K562 (cell line): Measurements from ENCODE around the gene SDC1. TPM values are rescaled to one million over a fixed set of nuclear protein-coding genes. Genes with fewer than 3 reads are reported as not detected.

ENCODE experiments used
- ATAC-seq: fragments of 200-7000 bp; cut with Tn5 transposase; 3 replicates; pipeline ENCODE4 v1.9.1; 2020; ENCODE audit warnings: moderate library complexity
- BruUV-seq: library from RNA; stranded (reverse); fragments of 400-500 nt; replicated peaks from 2 replicates; lab custom pipeline; 2021; lab: Mats Ljungman, UMichigan
- CTCF ChIA-PET: fragments of 300-600 bp; formaldehyde crosslinking; extraction: SDS; loops from one replicate; lab custom pipeline; 2021; ENCODE audit warnings: low intra/inter-chr PET ratio; lab: Yijun Ruan, JAX
- POLR2A ChIA-PET: fragments of 300-600, 350-650 bp; sonication (Branson Sonifier 250); formaldehyde crosslinking; extraction: SDS; loops from one replicate; lab custom pipeline; 2021; ENCODE audit warnings: antibody characterized with exemption, inconsistent platforms; lab: Yijun Ruan, JAX
- DNase-seq, 4 experiments: peaks; one replicate each; pipeline versions ENCODE4 v3.0.0 to v3.0.0-alpha.2; 2011 to 2018; ENCODE audit warnings: low spot score in 3 of 4, mixed read lengths in 3 of 4; ENCODE audit errors: extremely low read depth in 1 of 4
- FAIRE-seq: peaks from 2 replicates; lab custom pipeline; 2011; peaks lifted over from hg19 to GRCh38; lab: Jason Lieb, UNC
- H2AFZ ChIP-seq: 2 replicates; pipeline ENCODE4 v1.6.0; 2011; ENCODE audit warnings: low read depth, low read length, control low read depth, inconsistent platforms
- H3K27ac ChIP-seq: fragments of 200-600 bp; 3 replicates; pipeline ENCODE4 v1.8.0; 2011; ENCODE audit warnings: low read depth, mild to moderate bottlenecking, control low read depth, inconsistent platforms, low read length, moderate library complexity, mixed read lengths; ENCODE audit errors: extremely low read depth
- H3K27me3 ChIP-seq, 2 experiments: fragments of 300-600 bp in 1 of 2; 2 replicates in 1 of 2; 3 replicates in 1 of 2; pipeline versions ENCODE4 v1.6.0 to v1.8.0; 2011; ENCODE audit warnings: inconsistent platforms in 2 of 2, low read length in 2 of 2, mild to moderate bottlenecking in 1 of 2, mixed read lengths in 1 of 2, moderate library complexity in 1 of 2; ENCODE audit not compliant: control insufficient read depth in 2 of 2, insufficient read depth in 2 of 2
- H3K36me3 ChIP-seq: fragments of 300-600 bp; 3 replicates; pipeline ENCODE4 v1.8.0; 2011; ENCODE audit warnings: mild to moderate bottlenecking, low read length, inconsistent platforms; ENCODE audit not compliant: control insufficient read depth, insufficient read depth
- H3K4me1 ChIP-seq, 2 experiments: fragments of 200-600 bp in 1 of 2; replicated peaks in 1 of 2; 2 replicates in 1 of 2; 3 replicates in 1 of 2; pipeline versions ENCODE4 v1.5.1 to v1.8.0; 2011; ENCODE audit warnings: inconsistent platforms in 2 of 2, low read length in 2 of 2, mild to moderate bottlenecking in 1 of 2, mixed read lengths in 1 of 2, moderate library complexity in 1 of 2; ENCODE audit not compliant: control insufficient read depth in 2 of 2, insufficient read depth in 2 of 2
- H3K4me2 ChIP-seq: 2 replicates; pipeline ENCODE4 v1.6.1; 2011; ENCODE audit warnings: low read length, control low read depth, inconsistent platforms, mixed read lengths; ENCODE audit not compliant: insufficient read depth
- H3K4me3 ChIP-seq: fragments of 200-600 bp; sonication (generic), shearing (Covaris generic); 2 replicates; pipeline ENCODE4 v1.5.1; 2016; ENCODE audit warnings: control low read depth, inconsistent platforms
- H3K79me2 ChIP-seq: fragments of 200-600 bp; 3 replicates; pipeline ENCODE4 v1.8.0; 2011; ENCODE audit warnings: low read length, inconsistent platforms; ENCODE audit not compliant: control insufficient read depth, insufficient read depth
- H3K9ac ChIP-seq, 2 experiments: 2 replicates each; pipeline versions ENCODE4 v1.6.0 to v1.6.1; 2011; ENCODE audit warnings: low read depth in 2 of 2, low read length in 2 of 2, control low read depth in 1 of 2, inconsistent platforms in 1 of 2, mild to moderate bottlenecking in 1 of 2, mixed read lengths in 1 of 2; ENCODE audit not compliant: insufficient read depth in 1 of 2
- H3K9me1 ChIP-seq: one replicate; pipeline ENCODE4 v1.6.0; 2011; ENCODE audit warnings: inconsistent platforms, mild to moderate bottlenecking, low read length, moderate library complexity; ENCODE audit not compliant: control insufficient read depth, insufficient read depth
- H3K9me3 ChIP-seq: replicated peaks from 2 replicates; pipeline ENCODE4 v1.5.1; 2011; ENCODE audit warnings: low read depth, low read length, inconsistent platforms; ENCODE audit not compliant: control insufficient read depth, insufficient read depth
- H4K20me1 ChIP-seq: replicated peaks from 2 replicates; pipeline ENCODE4 v1.6.1; 2011; ENCODE audit warnings: low read length, inconsistent platforms, mixed read lengths; ENCODE audit not compliant: control insufficient read depth, insufficient read depth
- BRF1 ChIP-seq: IDR thresholded peaks from 3 replicates; pipeline ENCODE4 v1.6.1; 2011; ENCODE audit warnings: borderline replicate concordance, mild to moderate bottlenecking; ENCODE audit not compliant: insufficient read length; ENCODE audit errors: extremely low read depth
- CCAR2 ChIP-seq: fragments of 200-400 bp; formaldehyde crosslinking; IDR thresholded peaks from 2 replicates; pipeline ENCODE4 v1.6.1; 2017; ENCODE audit warnings: mild to moderate bottlenecking, low read depth, low read length
- ESRRA ChIP-seq: fragments of 450-650 bp; IDR thresholded peaks from 2 replicates; pipeline ENCODE4 v1.6.1; 2014; ENCODE audit warnings: low read depth, mild to moderate bottlenecking, moderate library complexity, borderline replicate concordance
- ETV6 ChIP-seq, 3 experiments: fragments of 150-350 bp in 1 of 3; sonication (generic) in 1 of 3; formaldehyde crosslinking in 1 of 3; IDR thresholded peaks; 2 replicates each; pipeline versions ENCODE4 v1.6.1 to v1.8.0; 2014 to 2022; ENCODE audit warnings: borderline replicate concordance in 2 of 3, low read depth in 2 of 3, antibody characterized with exemption in 1 of 3, low read length in 1 of 3, mild to moderate bottlenecking in 1 of 3, missing genetic modification reagents in 1 of 3
- HIVEP1 ChIP-seq: fragments of 250-450 bp; sonication (Bioruptor Pico); IDR thresholded peaks from 2 replicates; pipeline ENCODE4 v1.4.0; 2020; ENCODE audit warnings: mild to moderate bottlenecking
- HMG20A ChIP-seq: fragments of 450-650 bp; formaldehyde crosslinking; conservative IDR thresholded peaks from 2 replicates; pipeline ENCODE4 v1.4.0; 2020; ENCODE audit warnings: mild to moderate bottlenecking, mixed read lengths
- SRSF7 ChIP-seq: fragments of 200-400 bp; formaldehyde crosslinking; optimal IDR thresholded peaks from 2 replicates; pipeline ENCODE3; 2017; ENCODE audit warnings: mild to moderate bottlenecking, low read depth, low read length
- WGBS: fragments of 100-300 bp; shearing (Covaris generic); methylation state at CpG from one replicate; pipeline ENCODE4 v1.1.6; 2016; ENCODE audit warnings: low coverage, mixed read lengths; ENCODE audit not compliant: insufficient coverage; ENCODE audit errors: missing lambda C conversion rate; 5-methylcytosine and 5-hydroxymethylcytosine counted together
- in situ Hi-C: fragments of 300-500 bp; cut with MboI; formaldehyde crosslinking; loops from 4 replicates; pipeline ENCODE4 v1.15.0; 2018; ENCODE audit warnings: inconsistent platforms, mixed read lengths
- intact Hi-C: fragments of 100-400 bp; cut with micrococcal nuclease; formaldehyde crosslinking; loops from 2 replicates; pipeline ENCODE4 v1.14.2; 2022
- polyA plus RNA-seq, 8 experiments: library from polyadenylated mRNA; depleted of rRNA in 4 of 8; stranded (reverse) in 5 of 8; unstranded in 3 of 8; fragments of >200 nt; fragmentation: Nextera tagmentation in 2 of 8; fragmentation: Illumina TruSeq in 1 of 8; extraction: Ambion mirVana in 2 of 8; extraction: Trizol in 1 of 8; gene quantifications; 2 replicates each; pipeline versions ENCODE4 v1.2.1 to v1.2.3, GENCODE V29; 2011 to 2014; ENCODE audit warnings: inconsistent platforms in 1 of 8, missing spikeins in 1 of 8
- total RNA-seq, 7 experiments: library from RNA; depleted of rRNA in 6 of 7; stranded (reverse); fragments of >200 nt in 6 of 7; fragmentation: Illumina TruSeq in 2 of 7; extraction: Trizol in 2 of 7; gene quantifications; 2 replicates each; pipeline versions ENCODE4 v1.2.1 to v1.2.3, GENCODE V29; 2011 to 2021; ENCODE audit warnings: low replicate concordance in 1 of 7

The SDC1 gene
- total and polyA plus RNA-seq, 9 of the 15 experiments (the other 6 are each of a cell fraction or from before 2014, with no cell fraction given) = 0.06 to 2.7 (median 0.49) TPM

DNA sequence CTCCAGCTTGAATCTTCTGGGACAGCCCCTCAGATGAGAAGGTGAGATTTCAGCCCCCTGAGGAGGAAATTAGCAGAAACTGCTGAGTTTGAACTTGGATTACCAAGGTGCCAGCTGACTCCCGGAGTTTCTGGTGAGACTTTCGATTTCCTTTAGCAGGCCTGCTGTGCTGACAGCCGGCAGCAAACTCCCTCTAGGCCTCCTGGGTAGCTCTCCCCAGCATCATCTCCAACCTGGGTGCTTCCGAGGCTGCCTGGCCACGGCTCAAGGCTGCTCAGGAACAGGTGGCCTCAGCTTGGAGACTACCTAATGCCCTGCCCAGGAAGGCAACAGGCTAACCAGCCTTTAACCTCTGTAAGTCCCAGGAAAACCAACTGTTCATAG lies 16.5 kb downstream of the SDC1 start:
- Histone ChIP-seq H3K27me3 (peaks cover 0 to 26% of the 10 kb centered on the region in 2 experiments; a peak in 1 of 5 replicates), H3K27ac (no peak overlapping the region), H3K4me2 (no peak overlapping the region), H3K36me3 (no peaks in the 10 kb centered on the region), H3K4me3 (no peak overlapping the region), H3K9ac (no peak overlapping the region; a peak in 1 of 4 replicates), H3K79me2 (no peaks in the 10 kb centered on the region), H2AFZ (0 out of 2 replicates have a peak overlapping the region, but pooled peaks have one; percentile 39), H3K9me3 (no peaks in the 10 kb centered on the region), H3K9me1 (no peaks in the 10 kb centered on the region), H4K20me1 (0 out of 2 replicates have a peak, but pooled peaks cover 4% of the 10 kb centered on the region), H3K4me1 (peaks cover 16 to 24% of the 10 kb centered on the region in 2 experiments)
- TF ChIP-seq ESRRA (no peak), BRF1 (no peak), HMG20A (CRISPR knock-in tag) (no peak), SRSF7 (no peak), ETV6 (IDR thresholded peaks at IDR 0.05; ENCODE audit: borderline replicate concordance in 1 of 2, low read depth in 2 of 2, low read length in 1 of 2) (no peak), ETV6 (CRISPR knock-in tag; IDR thresholded peaks at IDR 0.05; ENCODE audit: borderline replicate concordance) (no peak), CCAR2 (no peak), HIVEP1 (no peak)
- ATAC-seq = no peak
- 11% methylated on average over 5 of the region's 5 CpGs for WGBS
- no peak for DNase-seq
- intact Hi-C loops = no loop called here
- no TSS peak for BruUV-seq
- FAIRE-seq = no peak
- CTCF ChIA-PET = no interaction called here
- in situ Hi-C loops = no loop called here
- POLR2A ChIA-PET = interaction anchor here (0.6 to 1.1 kb wide), 3 partner anchors 11 to 22 kb away, joined by 3 to 4 read pairs (median 3); no protein-coding TSS in a partner anchor
